HG02884 (cell line): ENCODE results near the gene HOXA9.

ENCODE experiments used
- ATAC-seq: cut with Tn5 transposase; IDR thresholded peaks from one replicate; pipeline ENCODE4 v1.9.1; 2021; ENCODE audit warnings: mild to moderate bottlenecking, moderate library complexity; ENCODE audit not compliant: unreplicated experiment

HOXA9 gene

DNA sequence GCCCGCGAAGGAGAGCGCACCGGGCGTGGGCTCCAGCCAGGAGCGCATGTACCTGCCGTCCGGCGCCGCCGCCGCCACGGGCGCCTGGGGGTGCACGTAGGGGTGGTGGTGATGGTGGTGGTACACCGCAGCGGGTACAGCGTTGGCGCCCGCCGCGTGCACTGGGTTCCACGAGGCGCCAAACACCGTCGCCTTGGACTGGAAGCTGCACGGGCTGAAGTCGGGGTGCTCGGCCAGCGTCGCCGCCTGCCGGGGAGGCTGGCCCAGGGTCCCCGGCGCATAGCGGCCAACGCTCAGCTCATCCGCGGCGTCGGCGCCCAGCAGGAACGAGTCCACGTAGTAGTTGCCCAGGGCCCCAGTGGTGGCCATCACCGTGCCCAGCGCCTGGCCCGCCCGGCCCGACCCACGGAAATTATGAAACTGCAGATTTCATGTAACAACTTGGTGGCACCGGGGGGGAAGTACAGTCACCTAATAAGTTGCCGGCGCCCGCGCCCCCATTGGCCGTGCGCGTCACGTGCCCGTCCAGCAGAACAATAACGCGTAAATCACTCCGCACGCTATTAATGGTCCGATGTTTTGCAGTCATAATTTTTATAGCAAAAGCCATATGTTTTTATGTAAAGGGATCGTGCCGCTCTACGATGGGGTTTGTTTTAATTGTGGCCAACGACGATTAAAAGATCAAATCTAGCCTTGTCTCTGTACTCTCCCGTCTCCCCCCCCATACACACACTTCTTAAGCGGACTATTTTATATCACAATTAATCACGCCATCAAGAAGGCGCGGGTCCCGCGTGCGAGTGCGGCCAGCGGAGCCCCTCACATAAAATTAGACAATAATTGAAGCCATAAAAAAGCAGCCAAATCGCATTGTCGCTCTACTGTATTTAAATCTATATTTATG is at the start of gene HOXA9:
HOXA9 (minus strand) TSS at position 449 of the 907 bp plus-strand sequence; CDS start at position 369, 80 bp downstream.
- no peak for ATAC-seq

DNA sequence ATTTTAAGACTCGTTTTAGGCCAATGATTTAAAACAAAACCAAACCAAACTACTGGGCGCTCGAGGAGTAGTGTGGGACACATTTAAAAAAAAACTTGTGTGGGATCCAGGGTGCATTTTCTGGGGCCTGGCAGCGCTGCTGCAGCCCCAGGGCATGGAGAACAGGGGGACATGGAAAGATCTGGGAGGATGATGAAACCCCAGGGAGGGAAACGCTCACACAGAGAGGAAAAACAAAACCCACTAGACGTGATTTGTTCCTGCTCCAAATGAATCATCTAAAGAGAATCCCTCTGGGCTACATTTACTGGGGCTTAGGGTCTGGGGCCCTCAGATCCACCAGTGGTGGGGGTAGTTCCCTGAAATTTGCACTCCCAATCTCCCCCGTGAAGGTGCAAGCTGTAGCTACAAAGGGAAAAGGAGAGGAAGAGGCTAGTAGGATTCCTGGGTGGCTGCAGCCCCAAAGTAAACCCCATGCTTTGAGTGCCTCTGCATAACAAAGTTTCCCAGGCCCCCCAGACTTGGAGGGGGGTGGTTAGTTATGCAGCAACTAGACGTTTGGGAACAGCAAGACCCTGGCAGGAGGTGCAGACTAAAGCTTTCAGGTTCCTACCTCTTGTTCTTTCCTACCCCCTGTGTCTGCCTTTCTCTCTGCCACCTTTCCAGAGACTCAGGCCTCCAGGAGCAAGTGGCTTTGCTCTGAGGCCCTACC is 49.1 kb upstream of the HOXA9 start:
- no peak for ATAC-seq

DNA sequence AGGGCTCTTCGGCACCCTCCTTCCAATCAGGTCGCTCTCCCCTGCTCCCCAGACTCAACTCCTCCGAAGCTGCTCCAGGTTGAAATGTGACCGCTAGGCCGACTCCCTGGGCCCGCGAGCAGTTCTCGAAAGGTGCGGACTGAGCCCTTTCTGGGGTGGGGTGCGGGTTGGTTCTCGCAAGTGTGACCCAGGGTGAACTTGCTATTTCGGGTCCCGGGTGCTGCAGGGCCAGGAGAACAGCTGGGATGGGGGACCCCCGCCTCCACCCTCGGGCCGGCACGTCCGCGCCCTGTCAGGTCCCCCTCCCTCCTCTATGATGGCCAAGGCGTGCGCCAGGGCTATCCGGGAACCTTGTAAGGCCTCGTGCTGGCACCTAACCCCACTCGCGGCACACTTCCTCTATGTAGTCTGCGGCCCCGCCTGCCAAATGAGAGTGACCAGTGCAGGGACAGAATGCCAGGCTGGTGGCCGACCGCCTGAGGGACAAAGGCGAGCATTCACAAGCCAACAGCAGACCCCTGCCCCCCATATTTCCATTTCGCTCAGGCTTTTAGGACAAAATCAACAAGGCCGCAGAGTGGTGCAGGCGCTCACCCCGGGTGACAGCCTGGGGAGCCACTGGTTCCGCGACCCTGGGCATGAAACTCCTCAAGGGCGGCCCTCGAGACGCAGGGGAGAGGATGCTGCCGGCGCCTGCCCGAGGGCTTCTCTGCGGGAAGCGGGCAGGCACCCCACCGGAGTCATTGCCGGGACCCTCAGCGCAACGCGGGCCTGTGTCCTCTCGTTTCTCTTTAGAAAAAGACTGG is 48.3 kb upstream of the HOXA9 start:
- no peak for ATAC-seq

DNA sequence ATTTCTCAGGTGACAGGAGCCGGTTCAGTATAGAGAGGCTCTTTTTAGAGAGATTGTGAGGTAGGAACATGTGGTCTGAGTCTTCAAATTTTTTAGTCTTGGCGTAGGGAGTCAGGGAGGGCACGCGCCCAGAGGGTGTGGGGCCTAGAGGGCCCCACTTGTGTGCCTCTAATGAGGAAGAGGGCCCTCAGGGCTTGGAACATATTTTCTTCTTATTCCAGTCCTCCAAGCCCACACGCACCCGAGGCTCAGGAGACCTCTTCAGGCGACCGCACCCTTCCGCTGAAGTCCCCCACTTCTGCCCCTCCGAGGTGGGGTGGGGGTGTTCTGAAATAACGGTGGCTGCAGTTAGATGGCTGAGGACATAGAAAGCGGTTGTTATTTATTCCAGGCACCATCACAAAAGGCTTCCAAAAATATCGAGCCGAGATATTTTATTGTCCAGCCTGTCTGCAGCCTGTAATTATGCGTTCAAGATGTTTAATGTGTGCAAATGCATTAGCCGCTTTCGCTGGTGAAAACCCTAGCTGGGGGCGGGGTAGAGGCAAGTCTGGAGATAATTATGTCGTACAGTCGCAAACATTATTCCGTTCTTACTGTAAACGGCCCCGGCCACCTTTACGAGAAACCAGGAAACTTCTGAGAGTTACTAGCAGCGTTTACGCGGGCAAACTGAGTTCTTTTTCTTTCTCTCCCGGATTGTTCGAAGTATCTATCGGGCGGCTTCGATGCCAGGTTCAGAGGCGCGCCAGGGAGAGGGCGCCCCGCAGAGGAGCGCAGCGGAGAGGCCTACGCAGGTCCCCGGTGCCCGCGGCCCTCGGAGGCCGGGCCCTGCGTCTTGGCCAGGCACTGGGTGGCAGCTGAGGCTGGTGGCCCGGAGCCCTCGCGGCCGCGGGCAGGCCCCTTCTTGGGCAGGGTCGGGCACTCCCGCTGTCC is 47.4 kb upstream of the HOXA9 start:
- ATAC-seq, result no peak

DNA sequence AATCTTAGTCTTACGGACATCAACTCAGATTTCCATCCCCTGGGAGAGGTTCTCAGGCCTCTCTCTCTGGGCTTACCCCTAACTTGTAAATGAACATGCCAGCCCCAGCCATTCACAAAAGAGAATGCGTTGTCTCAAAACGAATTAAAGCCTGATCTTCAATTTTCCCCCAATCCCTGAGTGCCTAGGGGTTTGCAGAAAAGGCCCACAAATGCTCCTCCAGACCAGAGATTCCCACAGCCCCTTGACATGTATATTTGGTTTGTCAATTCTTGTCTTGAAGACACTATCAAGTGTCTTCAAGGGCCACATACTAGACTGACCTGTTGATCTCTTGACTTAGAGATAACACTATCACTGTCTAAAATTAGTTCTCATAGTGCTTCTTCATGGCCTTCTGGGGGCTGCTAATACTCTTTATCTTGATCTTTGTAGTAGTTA is 46.4 kb upstream of the HOXA9 start:
- ATAC-seq, result no peak

DNA sequence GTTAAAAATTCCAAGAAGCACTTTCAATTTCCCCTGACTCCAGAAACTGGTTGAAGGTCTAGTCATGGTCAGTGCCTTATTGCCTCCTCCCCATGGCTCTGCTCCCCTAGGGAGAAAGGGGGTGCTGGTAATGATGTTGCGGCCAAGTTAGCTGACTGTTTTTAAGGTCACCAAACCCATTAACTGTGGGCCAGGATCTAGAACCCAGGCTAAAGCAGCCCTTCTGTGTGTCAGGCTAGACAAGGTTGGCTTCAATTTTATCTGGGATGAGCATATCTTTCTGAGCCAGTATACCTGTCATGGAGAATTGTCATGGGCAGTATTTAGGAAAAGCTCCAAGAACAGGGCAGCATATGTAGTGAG is 45.7 kb upstream of the HOXA9 start:
- no peak for ATAC-seq

DNA sequence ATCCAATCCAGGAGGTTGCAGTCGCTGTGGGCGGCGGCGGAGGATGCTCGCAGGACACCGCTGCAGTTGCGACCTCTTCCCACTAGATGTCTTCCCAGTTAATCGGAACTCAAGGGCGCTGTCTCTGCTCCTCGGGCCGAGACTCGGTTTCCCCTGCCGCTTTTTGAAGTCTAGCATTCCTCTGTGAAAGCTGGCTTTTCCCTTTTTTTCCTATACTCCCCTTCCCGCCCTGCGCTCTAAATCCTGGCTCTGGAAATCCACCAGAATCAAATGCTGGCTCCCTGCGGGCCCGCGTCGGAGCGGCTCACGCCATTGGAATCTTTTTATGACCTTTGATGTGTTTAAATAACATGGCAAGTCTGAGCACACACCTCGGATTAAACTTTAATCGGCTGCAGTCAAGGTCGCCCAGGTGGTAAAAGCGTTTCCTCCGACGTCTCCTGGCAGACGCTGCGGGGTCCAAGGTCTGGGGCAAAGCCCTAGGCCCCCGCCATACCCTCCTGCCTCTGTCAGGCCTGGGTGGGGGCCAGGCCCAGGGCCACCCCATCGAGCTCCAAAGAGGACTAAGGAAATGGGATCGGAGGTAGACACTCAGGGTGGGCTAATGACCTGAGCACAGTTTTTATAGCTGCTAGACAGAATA is 45.2 kb upstream of the HOXA9 start:
- no peak for ATAC-seq

DNA sequence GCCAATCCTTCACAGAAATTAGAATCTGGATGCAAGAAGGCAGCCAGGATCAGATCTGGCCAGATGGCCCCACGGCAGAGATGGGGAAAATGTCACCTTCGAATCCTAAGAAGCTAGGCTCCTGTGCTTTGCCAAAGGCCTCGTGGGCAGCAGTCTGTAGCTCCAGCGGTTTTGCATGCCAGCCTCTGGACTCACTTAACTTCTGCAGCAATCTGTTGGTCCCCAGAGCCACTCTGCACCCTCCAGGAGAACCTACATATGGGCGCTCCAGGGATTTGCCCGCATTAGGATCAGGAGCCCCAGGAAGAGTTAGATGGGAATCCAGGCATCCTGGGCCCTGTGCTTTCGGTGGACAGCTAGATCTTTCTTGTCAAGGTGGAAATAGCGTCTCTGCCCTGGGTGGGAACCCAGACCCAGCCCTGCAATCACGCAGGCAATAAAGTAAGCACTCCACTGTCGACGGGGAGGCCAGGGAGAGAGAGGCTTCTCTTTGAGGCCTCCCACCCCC is 44.6 kb upstream of the HOXA9 start:
- no peak for ATAC-seq

DNA sequence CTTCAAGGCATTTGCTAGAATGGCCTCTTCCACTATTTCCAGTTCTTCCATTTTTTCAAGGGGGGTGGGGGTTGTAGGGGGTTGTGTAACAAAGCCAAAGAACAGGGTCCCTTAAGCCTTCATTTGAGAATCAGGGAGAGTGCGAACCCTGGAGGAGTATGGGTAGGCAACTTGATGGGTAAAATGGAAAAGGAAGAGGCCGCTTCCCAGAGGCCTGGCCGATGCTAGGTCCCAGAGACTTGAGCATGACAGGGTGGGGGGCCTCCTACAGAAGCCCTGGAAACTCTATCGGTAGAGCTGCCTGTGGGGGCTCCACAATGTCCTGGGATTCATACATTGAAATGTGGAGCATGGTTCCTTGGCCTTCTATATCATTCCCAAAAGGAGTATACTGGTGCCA is 43.7 kb upstream of the HOXA9 start:
- no peak for ATAC-seq

DNA sequence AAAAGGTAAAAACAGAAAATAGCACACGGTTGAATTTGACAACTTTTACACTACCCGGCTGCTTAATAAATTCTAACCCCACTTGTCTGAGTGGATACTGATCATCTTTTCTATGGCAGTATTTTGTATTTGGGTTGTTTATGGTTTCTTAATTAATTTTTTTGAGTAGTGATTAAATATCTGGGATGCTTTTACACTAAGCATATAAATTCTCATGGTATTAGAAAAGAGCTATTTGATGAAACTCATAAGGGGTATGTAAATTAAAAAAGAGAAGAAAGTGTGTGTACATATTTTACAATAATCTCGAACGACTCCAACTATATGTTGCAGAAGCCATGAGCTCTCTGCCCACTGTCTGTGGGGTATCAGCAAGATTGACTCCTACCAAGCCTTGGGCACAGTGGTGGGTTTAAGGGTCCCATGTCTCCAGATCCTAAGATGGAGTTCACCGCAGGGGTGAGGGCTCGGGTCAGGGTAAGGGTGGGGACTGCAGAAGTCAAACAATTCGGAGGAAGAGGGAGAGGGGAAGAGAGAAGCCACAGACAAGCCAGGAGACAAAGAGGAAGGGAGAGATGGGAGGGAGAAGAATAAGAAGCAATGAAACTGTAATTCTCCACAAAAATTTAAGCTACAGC is 42.1 kb upstream of the HOXA9 start:
- no peak for ATAC-seq

DNA sequence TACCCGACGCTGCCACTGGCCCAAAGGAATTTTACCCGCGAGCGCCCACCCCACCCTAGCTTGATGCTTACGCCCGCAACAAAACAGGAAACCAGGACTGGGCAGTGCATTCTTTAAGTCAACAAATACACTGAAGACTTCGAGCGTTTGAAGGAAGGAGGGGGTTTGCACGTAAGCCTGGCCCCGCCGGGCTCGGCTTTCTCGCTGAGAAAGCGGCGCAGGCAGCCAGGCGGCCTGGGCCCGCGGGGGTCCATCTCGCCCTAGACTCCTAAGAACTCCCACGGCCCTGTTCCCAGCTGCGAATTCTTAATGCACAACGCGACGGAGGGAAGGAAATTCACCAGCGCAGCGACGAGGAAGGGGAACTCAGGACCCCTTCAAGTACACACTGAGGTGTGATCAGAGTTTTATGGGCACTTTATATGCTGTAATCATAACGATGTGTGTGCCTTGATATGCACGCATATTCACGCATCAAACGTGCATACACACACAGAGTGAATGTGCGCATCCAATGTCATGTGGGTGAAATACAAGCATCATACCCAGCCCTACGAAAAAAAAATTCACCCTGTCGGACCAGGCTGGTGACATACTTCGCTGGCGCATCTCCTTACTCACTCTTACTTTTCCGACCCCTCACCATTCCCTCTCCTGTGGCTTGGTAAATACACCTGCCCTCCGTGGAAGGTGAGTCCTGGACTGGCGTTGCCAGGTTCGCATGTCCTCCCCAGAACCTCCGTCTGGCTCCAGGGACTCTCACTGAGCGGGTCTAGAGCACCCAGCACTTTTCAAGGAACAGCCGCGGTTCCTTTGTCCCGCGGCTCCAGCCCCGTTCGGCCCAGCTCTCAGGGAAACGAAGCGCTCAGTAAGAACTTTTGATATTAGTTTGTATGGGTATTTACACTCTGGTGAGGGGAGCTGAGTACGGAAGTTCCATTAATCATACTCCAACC is 40.3 kb upstream of the HOXA9 start:
- no peak for ATAC-seq

DNA sequence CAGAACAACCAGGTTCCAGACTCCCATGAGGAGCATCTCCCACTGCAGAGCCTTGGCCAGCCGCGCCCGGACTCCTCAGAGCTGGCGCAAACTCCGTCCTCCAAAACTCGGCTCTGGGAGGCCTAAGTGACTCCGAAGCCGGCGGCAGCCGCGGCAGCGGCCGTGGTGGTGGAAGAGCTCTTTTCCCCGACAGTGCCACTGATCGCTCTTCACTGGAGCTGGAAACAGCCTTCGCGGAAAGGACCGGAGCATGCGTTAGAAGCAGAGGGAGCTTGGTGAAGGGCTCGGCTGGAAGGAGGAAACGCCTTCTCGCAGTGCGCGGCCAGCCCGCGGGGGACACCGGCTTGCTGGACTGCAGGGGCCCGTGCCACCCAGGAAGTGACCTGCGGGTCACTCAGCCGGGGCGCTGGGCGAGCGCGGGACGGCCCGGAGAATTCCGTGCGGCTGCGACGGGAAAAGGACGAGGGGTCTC is 39.5 kb upstream of the HOXA9 start:
- ATAC-seq, result no peak

DNA sequence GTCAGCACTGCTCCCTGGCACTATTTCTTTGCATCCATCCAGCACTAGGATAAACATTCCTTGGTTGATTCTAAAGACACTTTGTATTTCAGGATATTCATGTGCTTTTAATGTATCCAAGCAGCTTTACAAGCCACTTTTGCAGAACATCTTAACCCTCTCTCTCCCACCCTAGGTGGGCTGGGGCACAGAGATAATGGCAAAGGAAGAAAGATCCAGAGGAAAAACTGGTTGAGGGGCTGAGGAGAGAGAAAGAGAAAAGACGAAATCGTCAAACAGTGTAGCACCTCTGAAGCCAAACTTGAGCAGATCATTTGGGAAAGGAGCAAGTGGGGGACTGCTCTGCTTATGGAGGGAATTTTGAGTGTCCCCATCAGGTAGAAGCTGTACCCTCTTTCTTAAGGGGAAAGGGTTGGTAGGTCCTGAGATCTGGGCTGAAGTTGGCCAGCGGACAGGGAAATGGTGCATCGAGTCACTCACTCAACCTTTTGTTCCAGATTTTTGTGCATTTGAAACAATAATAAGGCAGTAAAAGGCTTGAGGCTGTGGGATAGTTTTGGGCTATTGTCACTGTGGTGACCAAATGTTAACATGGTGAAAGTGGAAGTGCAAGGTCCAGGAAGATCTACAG is 38.7 kb upstream of the HOXA9 start:
- no peak for ATAC-seq

DNA sequence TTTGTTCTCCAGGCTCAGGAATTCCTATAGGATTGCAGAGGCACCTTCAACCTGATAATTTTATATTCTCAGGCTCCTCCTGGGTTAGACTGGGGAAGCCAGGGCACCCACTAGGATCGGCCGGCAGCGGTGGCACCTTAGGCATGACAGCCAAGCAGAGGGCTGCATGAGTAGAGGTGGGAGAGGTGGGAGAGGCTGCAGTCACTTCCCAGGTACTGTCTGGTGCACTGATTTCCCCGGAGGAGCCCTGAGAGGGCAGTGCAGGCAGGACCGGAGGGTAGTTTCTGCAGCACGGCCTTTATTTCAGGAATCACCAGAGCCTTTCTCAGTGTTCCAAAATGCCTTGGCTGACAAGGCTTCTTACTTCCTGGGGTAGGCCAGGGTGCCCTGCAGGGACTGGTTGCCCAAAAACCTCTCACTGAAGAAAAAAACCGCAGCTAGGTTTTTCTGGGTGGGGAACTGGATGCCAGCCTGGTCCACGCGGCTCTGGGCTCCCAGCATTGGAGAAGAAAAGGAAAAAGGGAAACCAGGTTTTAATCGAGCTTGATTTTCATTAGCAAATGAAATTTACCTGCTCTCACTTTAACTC is 38.1 kb upstream of the HOXA9 start:
- ATAC-seq, result no peak

DNA sequence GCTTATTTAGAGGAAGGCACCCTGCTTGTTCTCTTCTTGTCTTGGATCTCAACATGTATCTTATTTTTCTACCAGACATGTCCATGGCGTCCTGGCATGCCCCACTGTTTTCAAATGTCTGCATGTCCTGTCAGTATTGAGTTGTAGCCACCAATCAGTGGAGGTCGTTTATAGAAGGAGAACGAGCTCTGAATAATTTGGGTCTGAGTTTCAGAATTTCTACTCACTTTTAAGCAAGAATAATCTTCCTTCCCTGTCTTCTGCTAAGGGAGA is 37.5 kb upstream of the HOXA9 start:
- ATAC-seq, result no peak

DNA sequence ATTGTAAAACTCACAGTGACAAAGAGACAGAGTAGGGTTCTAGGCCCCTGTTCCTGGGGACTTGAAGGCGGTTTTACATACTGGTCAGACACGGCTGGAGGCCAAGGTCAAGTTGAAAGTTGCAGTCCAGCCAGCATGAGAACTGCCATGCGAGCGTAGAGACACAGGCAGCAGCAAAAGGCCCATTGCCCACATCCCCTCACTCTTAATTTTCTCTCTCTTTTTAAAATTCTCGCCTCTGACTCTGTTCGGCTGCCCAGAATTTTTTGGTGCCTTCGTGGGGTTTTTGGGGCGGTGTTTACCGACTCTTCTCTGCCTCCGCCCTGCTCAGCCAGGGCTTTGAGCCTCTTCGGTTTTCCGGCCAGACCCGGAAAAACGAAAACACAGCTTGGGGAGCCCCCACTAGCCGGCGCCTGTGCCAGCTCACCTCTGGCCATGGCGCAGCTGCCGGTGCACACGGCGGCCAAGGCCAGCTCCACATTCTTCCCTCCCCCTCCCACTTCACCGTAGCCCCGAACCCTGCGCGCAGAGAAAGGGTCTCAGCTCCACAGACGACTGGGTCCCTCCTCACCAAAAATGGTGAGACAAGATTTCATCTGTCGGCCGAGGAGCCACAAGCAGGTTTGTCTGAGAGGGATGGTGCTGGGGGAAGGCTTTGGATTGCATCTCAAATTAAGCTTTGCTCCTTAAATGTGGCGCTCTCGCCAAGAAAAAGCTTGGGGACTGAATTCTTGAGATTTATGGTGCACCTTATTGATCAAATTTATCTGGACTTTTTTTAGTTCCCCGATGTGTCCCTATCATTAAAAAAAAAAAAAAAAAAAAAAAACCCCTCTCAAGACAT is 36.9 kb upstream of the HOXA9 start:
- no peak for ATAC-seq
